Measurements from ENCODE around the gene CCDC40.

GRCh38 chr17:80012765-80013741 is 23.4 kb upstream of the CCDC40 start:
- TF ChIP-seq EZH2phosphoT487 (IDR thresholded peaks at IDR 0.05; ENCODE audit: borderline replicate concordance, low read length) (no peak), CTCF (conservative IDR thresholded peaks at IDR 0.05; ENCODE audit: low read depth, low read length) (no peak), EZH2 (IDR thresholded peaks at IDR 0.05; ENCODE audit: low read length, unreplicated experiment) (no peak)
